Tibial artery (tissue), 4 donors: ENCODE data around the gene WNT6.
A peak's percentile ranks its signal among the peaks of the same experiment; 100 is the strongest.

Source experiments
- DNase-seq, 2 donors: peaks; one replicate each; pipeline ENCODE4 v3.0.0-alpha.2; 2019
- H3K27ac ChIP-seq, 2 donors: fragments of 200-600 bp; sonication (generic) in 1 of 2; 1 replicate in 1 of 2; 2 replicates in 1 of 2; pipeline ENCODE4 v1.5.1; 2018 to 2019; ENCODE audit warnings: mild to moderate bottlenecking in 1 of 2
- H3K27me3 ChIP-seq, 2 donors: fragments of 200-600 bp; sonication (generic) in 1 of 2; one replicate each; pipeline versions ENCODE4 v1.5.1 to v1.6.0; 2016 to 2019
- H3K36me3 ChIP-seq, 3 donors: fragments of 200-600 bp; sonication (generic) in 2 of 3; one replicate each; pipeline ENCODE4 v1.5.1; 2016 to 2019; ENCODE audit warnings: mild to moderate bottlenecking in 2 of 3
- H3K4me1 ChIP-seq, 4 donors: fragments of 200-600 bp; sonication (generic) in 2 of 4; 1 replicate in 3 of 4; 2 replicates in 1 of 4; pipeline ENCODE4 v1.5.1; 2016 to 2019
- H3K4me3 ChIP-seq, 2 donors: fragments of 200-600 bp; sonication (generic) in 1 of 2; 1 replicate in 1 of 2; 2 replicates in 1 of 2; pipeline ENCODE4 v1.5.1; 2018 to 2019; ENCODE audit warnings: mild to moderate bottlenecking in 2 of 2
- H3K9me3 ChIP-seq, 3 donors: fragments of 200-600 bp; sonication (generic) in 1 of 3; one replicate each; pipeline ENCODE4 v1.5.1; 2016 to 2019
- CTCF ChIP-seq, 2 experiments: fragments of 200-600 bp in 1 of 2; fragments of 450-650 bp in 1 of 2; IDR thresholded peaks; one replicate each; pipeline ENCODE4 v1.5.1; 2017 to 2019; ENCODE audit warnings: antibody characterized with exemption in 2 of 2, mild to moderate bottlenecking in 1 of 2, moderate library complexity in 1 of 2
- intact Hi-C: fragments of 100-400 bp; cut with DNase I; formaldehyde crosslinking; loops from one replicate; pipeline ENCODE4 v1.15.0; 2023; ENCODE audit warnings: low total_unique reads

The WNT6 gene

DNA sequence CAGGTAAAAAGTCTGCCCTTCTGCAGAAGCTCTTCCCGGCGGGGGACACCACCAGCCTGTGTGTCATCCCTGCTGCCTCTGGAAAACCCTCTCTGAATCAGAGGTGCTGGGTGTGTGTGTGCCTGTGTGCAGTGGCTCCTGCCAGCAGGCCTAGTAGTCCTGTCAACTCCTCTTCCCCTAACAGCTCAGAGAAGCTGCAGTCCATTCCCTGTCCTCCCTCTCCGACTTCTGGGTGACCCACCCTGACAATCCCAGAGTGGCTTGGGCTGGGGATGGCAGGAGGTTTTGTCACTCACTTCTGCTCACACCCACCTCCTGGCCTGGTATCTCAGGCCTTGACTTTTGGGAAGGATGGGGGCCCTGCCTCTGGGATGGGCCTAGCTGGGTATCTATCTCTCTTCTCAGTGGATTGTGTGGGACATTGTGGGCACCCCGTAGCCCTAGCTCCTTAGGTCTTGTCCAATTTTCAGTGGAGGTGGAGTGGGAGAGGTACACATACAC, 23.3 kb downstream of the WNT6 start:
- no peak for DNase-seq
- Histone ChIP-seq H3K27me3 (peaks cover 7 to 72% of the 10 kb centered on the region in 2 donors), H3K27ac (no peak overlapping the region)

GRCh38 chr2:218883491-218884490, 24.2 kb downstream of the WNT6 start:
- Histone ChIP-seq H3K9me3 (no peaks in the 10 kb centered on the region), H3K27me3 (peaks cover 7 to 63% of the 10 kb centered on the region in 2 donors), H3K4me3 (peak overlapping the region; percentile 35 to 56), H3K4me1 (peaks cover 0 to 39% (median 22%) of the 10 kb centered on the region in 4 donors), H3K27ac (no peak overlapping the region), H3K36me3 (no peaks in the 10 kb centered on the region)
- DNase-seq = no peak
- intact Hi-C loops = no loop called here
- no peak for TF ChIP-seq CTCF (IDR thresholded peaks at IDR 0.05)

More for the DNA sequence above, 23.3 kb downstream of the WNT6 start:
- intact Hi-C loops = no loop called here
- no peaks in the 10 kb centered on the region for H3K9me3 ChIP-seq
- no peak for TF ChIP-seq CTCF (IDR thresholded peaks at IDR 0.05)
- no peaks in the 10 kb centered on the region for H3K36me3 ChIP-seq
- H3K4me1 ChIP-seq = peaks cover 0 to 40% (median 22%) of the 10 kb centered on the region in 4 donors
- H3K4me3 ChIP-seq = no peak overlapping the region

GRCh38 chr2:218884519-218884918, 24.9 kb downstream of the WNT6 start:
- TF ChIP-seq CTCF (IDR thresholded peaks at IDR 0.05) = no peak
- Histone ChIP-seq H3K9me3 (no peaks in the 10 kb centered on the region), H3K27ac (no peak overlapping the region), H3K36me3 (no peaks in the 10 kb centered on the region), H3K4me1 (peaks cover 0 to 32% (median 20%) of the 10 kb centered on the region in 4 donors), H3K4me3 (no peak overlapping the region), H3K27me3 (peaks cover 7 to 56% of the 10 kb centered on the region in 2 donors)
- intact Hi-C loops = no loop called here
- DNase-seq = no peak

- Histone ChIP-seq H3K4me1 (peaks cover 0 to 17% (median 10%) of the 10 kb centered on the region in 4 donors), H3K9me3 (no peaks in the 10 kb centered on the region), H3K4me3 (no peak overlapping the region), H3K27me3 (peaks cover 0 to 41% of the 10 kb centered on the region in 2 donors), H3K36me3 (no peaks in the 10 kb centered on the region), H3K27ac (no peak overlapping the region)
- intact Hi-C loops = no loop called here
- DNase-seq = no peak
- TF ChIP-seq CTCF (IDR thresholded peaks at IDR 0.05) = no peak
Measured at GRCh38 chr2:218885981-218886947, 26.7 kb downstream of the WNT6 start.

GRCh38 chr2:218887079-218887478, 27.5 kb downstream of the WNT6 start:
- H3K27ac ChIP-seq = no peak overlapping the region
- intact Hi-C loops = no loop called here
- TF ChIP-seq CTCF (IDR thresholded peaks at IDR 0.05) = no peak
- peaks cover 0 to 17% (median 10%) of the 10 kb centered on the region in 4 donors for H3K4me1 ChIP-seq
- no peak overlapping the region for H3K4me3 ChIP-seq
- no peaks in the 10 kb centered on the region for H3K36me3 ChIP-seq
- no peaks in the 10 kb centered on the region for H3K9me3 ChIP-seq
- peaks cover 0 to 38% of the 10 kb centered on the region in 2 donors for H3K27me3 ChIP-seq
- DNase-seq = no peak
